ENCODE results near the gene PLIN5.

Gene PLIN5

GRCh38 chr19:4506449-4507149 lies 28.4 kb downstream of the PLIN5 start:
- no peaks in the 10 kb centered on the region for H3K9me3 ChIP-seq (ENCODE audit: severe bottlenecking)
- H3K4me3 ChIP-seq (ENCODE audit: low read depth, low read length) = no peak overlapping the region
- DNase-seq = no peak
- H3K27me3 ChIP-seq (ENCODE audit: insufficient read depth, low read depth, severe bottlenecking) = no peaks in the 10 kb centered on the region
- H3K27ac ChIP-seq = no peak overlapping the region
- TF ChIP-seq, protein P1, sequence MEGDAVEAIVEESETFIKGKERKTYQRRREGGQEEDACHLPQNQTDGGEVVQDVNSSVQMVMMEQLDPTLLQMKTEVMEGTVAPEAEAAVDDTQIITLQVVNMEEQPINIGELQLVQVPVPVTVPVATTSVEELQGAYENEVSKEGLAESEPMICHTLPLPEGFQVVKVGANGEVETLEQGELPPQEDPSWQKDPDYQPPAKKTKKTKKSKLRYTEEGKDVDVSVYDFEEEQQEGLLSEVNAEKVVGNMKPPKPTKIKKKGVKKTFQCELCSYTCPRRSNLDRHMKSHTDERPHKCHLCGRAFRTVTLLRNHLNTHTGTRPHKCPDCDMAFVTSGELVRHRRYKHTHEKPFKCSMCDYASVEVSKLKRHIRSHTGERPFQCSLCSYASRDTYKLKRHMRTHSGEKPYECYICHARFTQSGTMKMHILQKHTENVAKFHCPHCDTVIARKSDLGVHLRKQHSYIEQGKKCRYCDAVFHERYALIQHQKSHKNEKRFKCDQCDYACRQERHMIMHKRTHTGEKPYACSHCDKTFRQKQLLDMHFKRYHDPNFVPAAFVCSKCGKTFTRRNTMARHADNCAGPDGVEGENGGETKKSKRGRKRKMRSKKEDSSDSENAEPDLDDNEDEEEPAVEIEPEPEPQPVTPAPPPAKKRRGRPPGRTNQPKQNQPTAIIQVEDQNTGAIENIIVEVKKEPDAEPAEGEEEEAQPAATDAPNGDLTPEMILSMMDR (IDR thresholded peaks at IDR 0.05; ENCODE audit: low read depth, low read length) = peak; percentile 37
- H3K36me3 ChIP-seq = peaks cover 36% of the 10 kb centered on the region

DNA sequence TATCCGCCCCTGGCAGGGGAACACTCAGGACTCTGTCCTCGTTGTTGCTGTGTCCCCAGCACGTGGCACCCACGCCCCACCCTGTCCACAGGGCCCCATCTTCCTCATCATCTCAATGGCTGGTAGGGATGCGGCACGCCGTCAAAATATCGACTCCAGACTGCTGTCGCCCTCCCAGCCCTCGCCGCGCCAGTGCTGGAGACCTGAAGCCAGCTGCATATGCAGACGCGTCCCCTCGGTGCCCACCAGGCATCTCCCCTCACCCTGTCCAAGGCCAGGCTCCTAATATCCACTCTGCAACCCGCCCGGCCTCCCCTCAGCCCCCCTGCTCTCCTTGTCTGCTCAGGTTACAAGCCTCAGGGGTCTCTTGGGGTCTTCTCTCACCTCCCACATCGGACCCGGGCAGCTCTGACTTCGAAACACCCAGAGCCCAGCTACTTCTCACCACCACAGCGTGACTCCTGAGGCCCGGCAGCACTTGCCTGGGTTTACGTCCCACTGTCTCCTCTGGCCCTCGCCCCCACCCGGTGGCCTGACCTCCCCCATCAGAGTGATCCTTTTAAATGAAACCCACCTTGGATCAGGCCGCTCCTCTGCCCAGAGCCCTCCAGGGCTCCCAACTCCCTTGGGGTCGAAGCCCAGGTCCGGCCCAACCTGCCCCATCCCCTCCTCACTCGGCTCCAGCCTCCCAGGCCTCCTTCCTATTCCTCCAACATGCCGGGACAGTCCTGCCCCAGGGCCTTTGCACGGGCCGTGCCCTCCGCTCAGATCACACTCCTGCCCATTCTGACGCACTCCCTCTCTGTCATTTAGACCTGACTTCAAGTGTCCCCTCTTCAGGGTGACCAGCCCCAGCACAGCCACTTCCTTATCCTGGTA lies 29.2 kb downstream of the PLIN5 start:
- no peaks in the 10 kb centered on the region for H3K27me3 ChIP-seq (ENCODE audit: insufficient read depth, low read depth, severe bottlenecking)
- DNase-seq = no peak
- H3K36me3 ChIP-seq = peaks cover 44% of the 10 kb centered on the region
- H3K4me3 ChIP-seq (ENCODE audit: low read depth, low read length) = no peak overlapping the region
- TF ChIP-seq, protein P1 (IDR thresholded peaks at IDR 0.05; ENCODE audit: low read depth, low read length) = no peak
- H3K27ac ChIP-seq = no peak overlapping the region
- H3K9me3 ChIP-seq (ENCODE audit: severe bottlenecking) = no peaks in the 10 kb centered on the region

DNA sequence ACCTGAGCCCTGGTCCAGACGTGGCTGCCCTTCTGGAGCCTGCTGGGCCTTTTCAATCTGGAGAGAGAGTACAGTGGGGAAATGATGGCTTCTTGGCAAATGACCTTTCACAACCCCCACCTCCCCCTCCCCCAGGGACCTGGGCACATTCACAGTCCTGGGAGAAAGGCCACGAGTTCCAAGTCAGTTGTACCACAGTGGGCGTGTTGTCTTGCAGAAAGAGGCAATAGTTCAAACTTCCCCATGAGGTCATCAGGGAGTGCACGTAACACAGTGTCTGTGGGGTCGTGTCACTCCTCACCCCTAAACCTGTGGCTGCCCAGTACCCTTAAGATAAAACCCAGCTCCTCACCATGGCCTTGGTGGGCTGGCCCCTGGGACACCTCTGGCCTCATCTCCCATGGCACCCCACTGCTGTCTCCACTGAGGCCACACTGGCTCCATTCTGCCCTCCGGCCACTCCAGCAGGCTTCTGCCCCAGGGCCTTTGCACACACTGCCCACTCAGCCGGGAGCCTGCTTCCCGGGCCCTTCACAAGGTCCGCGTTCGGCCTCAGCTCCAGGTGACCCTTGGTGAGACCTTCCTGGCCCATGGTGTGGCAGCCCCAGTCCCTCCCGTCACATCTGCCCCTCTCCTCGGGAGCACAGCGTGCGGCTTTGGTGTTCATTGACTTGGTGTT lies 30.0 kb downstream of the PLIN5 start:
- H3K4me3 ChIP-seq (ENCODE audit: low read depth, low read length) = no peak overlapping the region
- H3K27me3 ChIP-seq (ENCODE audit: insufficient read depth, low read depth, severe bottlenecking) = no peaks in the 10 kb centered on the region
- TF ChIP-seq, protein P1 (IDR thresholded peaks at IDR 0.05; ENCODE audit: low read depth, low read length) = no peak
- no peak for DNase-seq
- H3K27ac ChIP-seq = no peak overlapping the region
- H3K9me3 ChIP-seq (ENCODE audit: severe bottlenecking) = no peaks in the 10 kb centered on the region
- H3K36me3 ChIP-seq = peaks cover 48% of the 10 kb centered on the region

- Histone ChIP-seq H3K9me3 (ENCODE audit: severe bottlenecking) (no peaks in the 10 kb centered on the region), H3K36me3 (peaks cover 51% of the 10 kb centered on the region), H3K27ac (no peak overlapping the region), H3K4me3 (ENCODE audit: low read depth, low read length) (no peak overlapping the region), H3K27me3 (ENCODE audit: insufficient read depth, low read depth, severe bottlenecking) (no peaks in the 10 kb centered on the region)
- TF ChIP-seq, protein P1 (IDR thresholded peaks at IDR 0.05; ENCODE audit: low read depth, low read length) = no peak
- DNase-seq = no peak
Measured at GRCh38 chr19:4504297-4504701, 30.7 kb downstream of the PLIN5 start.

DNA sequence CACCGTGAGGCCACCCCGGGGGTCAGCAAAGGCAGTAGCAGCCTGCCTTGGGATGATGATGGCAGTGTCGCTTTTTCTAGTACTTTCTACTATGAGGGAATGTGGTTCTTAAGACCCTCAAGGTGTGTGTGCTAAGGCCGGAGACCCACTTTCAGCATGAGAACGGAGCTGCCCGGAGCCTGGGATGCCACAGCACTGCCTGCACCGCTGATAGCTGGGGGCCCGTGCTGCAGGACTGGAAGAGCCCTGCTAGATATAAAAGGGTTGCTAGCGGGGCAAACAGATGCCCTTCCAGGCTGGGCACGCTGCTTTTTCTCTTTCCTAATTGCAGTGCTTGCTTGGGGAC lies 31.2 kb downstream of the PLIN5 start:
- Histone ChIP-seq H3K27ac (no peak overlapping the region), H3K36me3 (peaks cover 51% of the 10 kb centered on the region), H3K27me3 (ENCODE audit: insufficient read depth, low read depth, severe bottlenecking) (no peaks in the 10 kb centered on the region), H3K9me3 (ENCODE audit: severe bottlenecking) (no peaks in the 10 kb centered on the region), H3K4me3 (ENCODE audit: low read depth, low read length) (no peak overlapping the region)
- DNase-seq = no peak
- TF ChIP-seq, protein P1 (IDR thresholded peaks at IDR 0.05; ENCODE audit: low read depth, low read length) = no peak
